SHP77 treated with DMSO at 0.1 percent for 48 hours (cell line): ENCODE data around the gene RRBP1.

ENCODE experiments used
- DNase-seq: peaks from one replicate; lab custom pipeline; 2025; lab: John Stamatoyannopoulos, UW

The RRBP1 gene

DNA sequence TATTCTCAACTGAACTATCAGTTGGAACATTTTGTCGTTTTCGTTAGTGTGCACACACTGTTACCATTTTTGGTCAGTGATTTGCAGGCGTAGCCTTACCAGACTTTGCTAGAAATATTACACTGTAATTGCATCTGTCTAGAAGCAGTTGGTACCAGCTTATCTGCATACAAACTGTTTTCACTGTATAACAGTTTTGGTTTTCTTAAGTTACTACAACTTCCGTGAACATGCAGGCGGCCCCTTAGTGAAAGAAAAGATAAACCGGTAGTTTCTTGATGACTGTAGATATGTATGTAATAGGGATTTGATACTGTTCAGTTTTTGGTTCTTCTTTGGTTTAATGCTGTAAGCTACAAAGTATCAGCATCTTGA lies 110.9 kb downstream of the RRBP1 start:
- DNase-seq = no peak

DNA sequence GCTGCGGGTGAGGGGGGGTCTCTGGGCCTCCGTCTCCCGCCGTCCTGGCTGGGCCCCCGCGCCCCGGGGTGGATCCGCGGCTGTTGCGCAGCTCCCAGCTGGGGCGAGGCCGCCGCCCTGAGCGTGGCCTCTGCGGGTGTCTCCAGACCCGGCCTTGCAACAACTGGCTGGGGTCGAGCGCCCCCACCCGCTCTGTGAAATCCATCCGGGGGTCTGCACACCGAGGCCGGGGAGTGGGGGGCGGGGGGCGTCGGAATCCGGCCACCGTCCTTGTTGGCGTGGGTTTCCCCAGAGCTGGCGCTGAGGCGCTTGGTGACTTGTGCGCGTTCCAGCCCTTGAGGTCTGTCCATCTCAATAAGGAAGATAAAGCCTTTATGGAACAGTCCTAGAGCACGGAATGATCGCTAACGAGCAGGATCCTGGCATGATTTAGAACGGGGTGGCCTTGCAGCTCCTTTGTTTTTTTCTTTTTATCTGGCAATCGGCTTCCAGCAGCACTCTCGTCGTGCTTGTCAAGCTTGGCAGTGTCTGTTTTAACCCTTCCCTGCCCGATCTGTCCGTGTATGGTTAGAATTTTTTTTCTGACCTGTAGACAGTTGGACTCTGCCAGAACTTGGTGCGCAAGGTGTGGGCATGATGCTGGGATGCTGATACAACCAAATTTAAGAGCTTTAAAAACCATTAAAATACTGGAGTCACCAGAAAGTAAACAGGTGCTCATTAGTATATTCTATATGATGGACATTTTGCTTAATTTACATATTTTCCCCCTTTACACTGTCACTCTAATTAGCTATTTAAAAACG lies 111.5 kb downstream of the RRBP1 start:
- DNase-seq = peak; percentile 33

DNA sequence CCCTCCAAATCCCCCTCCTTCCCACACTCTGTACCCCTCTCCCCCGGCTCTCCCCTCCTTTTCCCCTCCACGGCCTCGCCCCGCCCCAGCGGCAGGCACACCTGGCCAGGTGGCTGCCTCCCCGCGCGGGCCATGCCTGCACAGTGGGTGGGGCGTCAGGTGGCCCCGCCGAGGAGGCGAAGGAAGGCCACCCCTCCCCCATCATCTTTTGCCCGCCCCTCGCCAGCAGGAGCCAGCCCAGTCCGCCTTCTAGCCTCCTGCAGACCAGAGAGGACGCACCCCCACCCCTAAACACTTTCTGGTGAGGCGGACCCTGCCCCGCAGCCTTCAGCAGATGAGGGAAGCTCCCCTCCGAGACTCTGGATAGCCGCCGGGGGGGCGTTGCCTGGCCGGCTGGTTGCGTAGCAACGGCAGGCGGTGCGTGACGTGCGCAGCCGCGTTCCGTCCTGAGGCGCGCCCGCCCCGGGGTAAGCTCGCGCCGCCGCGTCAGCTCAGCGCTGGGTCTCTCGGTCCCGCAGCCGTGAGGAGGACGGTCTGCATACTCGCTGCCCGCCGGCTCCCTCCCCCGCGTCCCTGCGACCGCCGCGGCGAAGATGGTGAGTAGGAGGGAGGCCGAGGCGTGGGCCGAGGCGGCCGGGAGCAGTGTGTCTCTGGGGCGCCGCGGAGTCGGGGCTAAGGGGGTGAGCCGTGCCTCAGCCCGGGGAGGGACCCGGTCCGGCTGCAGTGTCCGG lies 112.3 kb downstream of the RRBP1 start, which contains the start of gene DSTN:
Gene DSTN (plus strand): TSS at position 460 of the 731 bp plus-strand sequence. CDS start 134 bp downstream, at position 594.
- peak; percentile 93 for DNase-seq

DNA sequence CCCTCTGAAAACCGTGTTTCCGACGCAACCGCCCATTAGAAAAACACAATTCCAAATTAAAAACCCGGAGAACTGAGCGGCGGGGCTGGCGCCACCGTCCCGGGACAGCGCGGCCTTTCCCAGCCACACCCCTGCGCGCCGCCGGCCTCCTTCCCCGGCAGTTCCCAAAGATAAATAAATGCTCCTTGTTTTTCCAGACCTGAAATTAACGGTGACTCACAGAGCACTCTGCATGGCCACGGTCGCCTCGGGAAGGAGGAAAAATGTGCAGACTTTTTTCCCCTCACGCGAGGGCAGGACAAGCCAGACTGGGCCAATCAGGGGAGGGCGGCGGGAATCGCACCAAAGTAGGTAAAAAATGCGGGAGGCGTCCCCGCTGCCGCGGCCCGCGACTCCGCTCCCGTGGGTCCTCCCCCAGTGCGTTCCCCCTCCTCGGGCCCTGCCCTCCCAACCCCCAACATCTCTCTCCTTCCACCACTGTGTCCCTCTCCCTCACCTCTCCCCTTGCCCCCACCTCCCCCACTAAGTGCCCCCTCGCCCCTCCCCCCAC lies 113.0 kb downstream of the RRBP1 start:
- DNase-seq = peak; percentile 59

DNA sequence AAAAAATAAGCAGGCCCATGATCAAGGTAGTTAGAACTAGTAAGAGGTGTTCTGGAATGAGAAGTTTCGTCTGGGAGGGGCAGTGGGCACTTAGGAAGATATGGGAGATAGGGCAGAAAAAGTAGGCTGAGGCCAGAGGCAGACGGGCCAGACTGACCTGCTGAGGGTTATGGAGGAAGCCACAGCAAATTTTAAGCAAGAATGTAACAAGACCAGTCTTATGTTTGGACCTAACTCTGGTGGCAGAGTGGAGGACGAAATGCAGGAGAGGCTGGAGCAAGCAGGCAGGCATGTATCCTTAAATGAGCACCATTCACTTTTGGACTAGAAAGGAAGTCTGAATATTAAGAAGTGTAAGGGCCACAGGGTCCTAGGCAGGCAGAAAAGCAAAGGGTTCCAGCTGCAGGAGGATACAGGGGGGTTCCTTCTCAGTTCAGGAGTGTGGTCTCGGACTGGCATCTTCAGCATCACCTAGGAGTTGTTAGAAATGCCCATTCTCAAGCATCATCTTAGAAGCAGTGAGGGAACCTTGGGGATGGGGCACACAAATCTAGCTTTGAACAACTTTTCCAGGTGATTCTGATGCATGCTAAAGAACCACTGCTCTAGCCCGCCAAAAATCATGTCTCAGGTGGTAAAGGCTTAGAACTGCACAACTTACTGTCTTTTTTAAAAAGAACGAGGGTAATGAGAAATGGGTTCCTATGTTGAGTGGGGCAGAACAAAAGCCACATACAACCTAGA lies 113.8 kb downstream of the RRBP1 start:
- no peak for DNase-seq

DNA sequence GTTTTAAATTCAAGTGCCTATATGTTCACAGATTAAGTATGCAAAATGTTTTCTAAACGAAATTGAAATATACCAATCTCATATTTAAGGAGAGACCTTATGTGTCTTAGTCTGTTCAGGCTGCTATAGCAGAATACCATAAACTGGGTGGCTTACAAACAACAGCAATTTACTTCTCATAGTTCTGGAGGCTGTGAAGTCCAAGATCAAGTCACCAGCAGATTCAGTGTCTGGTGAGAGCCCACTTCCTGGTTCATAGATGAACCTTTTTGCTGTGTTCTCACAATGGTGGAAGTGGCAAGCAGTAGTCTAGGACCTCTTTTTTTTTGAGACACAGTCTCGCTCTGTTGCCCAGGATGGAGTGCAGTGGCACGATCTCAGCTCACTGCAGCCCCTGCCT lies 115.7 kb downstream of the RRBP1 start:
- no peak for DNase-seq

DNA sequence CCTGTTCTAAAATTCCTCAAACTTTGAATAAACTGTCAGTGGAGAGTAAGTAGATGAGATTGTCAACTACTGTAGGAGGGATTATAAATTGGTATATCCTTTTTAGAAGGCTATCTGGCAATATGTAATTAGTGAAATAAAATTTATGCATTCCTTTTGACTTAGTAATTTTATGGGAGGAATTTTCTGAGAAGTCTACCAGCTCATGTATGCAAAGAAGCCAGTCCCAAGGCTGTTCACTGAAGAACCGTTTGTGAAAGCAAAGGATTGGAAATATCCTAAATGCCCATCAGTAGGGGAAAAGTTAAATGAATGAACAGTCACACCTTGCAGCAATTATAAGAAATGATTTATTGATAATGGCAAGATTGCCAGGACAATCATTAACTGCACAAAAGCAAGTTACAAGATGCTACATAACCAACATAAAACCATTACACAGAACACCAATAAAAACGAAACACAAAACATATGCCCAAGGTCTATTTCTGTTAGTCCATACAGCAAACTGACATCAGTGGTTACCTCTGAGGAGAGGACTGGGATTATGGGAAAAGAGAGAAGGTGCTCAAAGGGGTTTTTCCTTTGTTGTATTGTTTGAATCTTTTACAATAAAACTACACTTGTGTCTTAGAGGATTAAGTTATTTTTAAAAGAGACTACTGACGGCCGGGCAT lies 116.7 kb downstream of the RRBP1 start:
- no peak for DNase-seq
